Measurements from ENCODE around the gene RAB27A.

Gene RAB27A

DNA sequence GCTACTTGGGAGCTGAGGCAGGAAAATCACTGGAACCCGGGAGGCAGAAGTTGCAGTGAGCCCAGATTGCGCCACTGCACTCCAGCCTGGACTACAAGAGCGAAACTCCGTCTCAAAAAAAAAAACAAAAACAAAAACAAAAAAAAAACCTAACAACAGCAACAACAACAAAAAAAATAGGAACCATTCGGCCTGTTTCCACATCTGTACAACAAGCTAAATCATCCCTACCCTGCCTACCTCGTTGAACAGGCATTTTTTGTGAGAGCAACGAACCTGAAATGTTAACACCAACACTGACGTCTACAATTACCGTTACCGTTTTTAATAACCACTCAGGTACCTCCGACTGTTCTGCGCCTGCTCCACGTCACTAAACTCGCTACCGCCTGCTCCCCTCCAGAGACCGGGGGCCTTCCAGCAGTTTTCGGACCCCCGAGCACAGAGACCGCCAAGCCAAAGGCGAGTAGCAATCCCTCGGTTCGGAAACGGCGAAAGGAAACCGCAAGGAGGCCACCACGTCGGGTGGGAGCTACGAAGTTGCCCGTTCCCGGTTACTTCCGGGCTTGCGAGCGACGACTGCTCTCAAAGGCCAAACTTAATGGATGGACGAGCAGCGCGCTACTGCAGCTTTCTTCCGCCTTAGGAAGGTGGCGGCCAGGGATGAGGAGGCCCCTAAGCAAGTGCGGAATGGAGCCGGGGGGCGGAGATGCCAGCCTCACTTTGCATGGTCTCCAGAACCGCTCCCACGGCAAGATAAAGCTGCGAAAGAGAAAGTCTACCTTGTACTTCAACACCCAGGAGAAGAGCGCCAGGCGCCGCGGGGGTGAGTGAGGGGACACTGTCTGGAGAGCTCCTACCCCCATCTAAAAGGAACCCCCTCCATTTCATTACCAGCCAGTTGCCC lies 29.2 kb upstream of the RAB27A start, which contains the start of the genes PIGB and PIGBOS1 (continued):
- TF ChIP-seq MZF1 (tag by site-specific recombination; IDR thresholded peaks at IDR 0.05; ENCODE audit: borderline replicate concordance) (no peak), SP3 (tag by site-specific recombination; IDR thresholded peaks at IDR 0.05) (0 out of 2 replicates have a peak, but pooled peaks have one; percentile 23), ZNF76 (tag by site-specific recombination; IDR thresholded peaks at IDR 0.05; ENCODE audit: borderline replicate concordance, low read depth) (0 out of 2 replicates have a peak, but pooled peaks have one; percentile 21), ZNF629 (tag by site-specific recombination; IDR thresholded peaks at IDR 0.05) (peak; percentile 74), BCL11A (tag by site-specific recombination; IDR thresholded peaks at IDR 0.05; ENCODE audit: low read depth) (no peak), ZNF660 (tag by site-specific recombination; IDR thresholded peaks at IDR 0.05) (no peak; the same call in 1 of the 2 replicates), SCRT2 (tag by site-specific recombination; IDR thresholded peaks at IDR 0.05) (no peak), REPIN1 (tag by site-specific recombination; IDR thresholded peaks at IDR 0.05; ENCODE audit: low read depth) (peak; percentile 52; the same call in 1 of the 2 replicates), FEZF1 (tag by site-specific recombination; IDR thresholded peaks at IDR 0.05) (no peak), ZBTB20 (tag by site-specific recombination; IDR thresholded peaks at IDR 0.05) (peak; percentile 72; the same call in 1 of the 2 replicates), ZNF426 (tag by site-specific recombination; IDR thresholded peaks at IDR 0.05) (no peak), ZNF341 (tag by site-specific recombination; IDR thresholded peaks at IDR 0.05; ENCODE audit: low read depth) (peak; percentile 60; the same call in 1 of the 2 replicates), IKZF3 (tag by site-specific recombination; IDR thresholded peaks at IDR 0.05) (peak; percentile 64), ZNF174 (tag by site-specific recombination; IDR thresholded peaks at IDR 0.05) (no peak), SP7 (tag by site-specific recombination; IDR thresholded peaks at IDR 0.05) (peak; percentile 69), ZNF24 (tag by site-specific recombination; IDR thresholded peaks at IDR 0.05) (0 out of 2 replicates have a peak, but pooled peaks have one; percentile 23), TCF7L2 (IDR thresholded peaks at IDR 0.05; ENCODE audit: borderline replicate concordance, low read depth, low read length) (no peak), GFI1B (tag by site-specific recombination; IDR thresholded peaks at IDR 0.05) (no peak), TRIM28 (IDR thresholded peaks at IDR 0.05; ENCODE audit: borderline replicate concordance, low read length) (peak; percentile 52), ZSCAN16 (tag by site-specific recombination; IDR thresholded peaks at IDR 0.05) (0 out of 2 replicates have a peak, but pooled peaks have one; percentile 28)
- TF ChIP-seq, protein P1, sequence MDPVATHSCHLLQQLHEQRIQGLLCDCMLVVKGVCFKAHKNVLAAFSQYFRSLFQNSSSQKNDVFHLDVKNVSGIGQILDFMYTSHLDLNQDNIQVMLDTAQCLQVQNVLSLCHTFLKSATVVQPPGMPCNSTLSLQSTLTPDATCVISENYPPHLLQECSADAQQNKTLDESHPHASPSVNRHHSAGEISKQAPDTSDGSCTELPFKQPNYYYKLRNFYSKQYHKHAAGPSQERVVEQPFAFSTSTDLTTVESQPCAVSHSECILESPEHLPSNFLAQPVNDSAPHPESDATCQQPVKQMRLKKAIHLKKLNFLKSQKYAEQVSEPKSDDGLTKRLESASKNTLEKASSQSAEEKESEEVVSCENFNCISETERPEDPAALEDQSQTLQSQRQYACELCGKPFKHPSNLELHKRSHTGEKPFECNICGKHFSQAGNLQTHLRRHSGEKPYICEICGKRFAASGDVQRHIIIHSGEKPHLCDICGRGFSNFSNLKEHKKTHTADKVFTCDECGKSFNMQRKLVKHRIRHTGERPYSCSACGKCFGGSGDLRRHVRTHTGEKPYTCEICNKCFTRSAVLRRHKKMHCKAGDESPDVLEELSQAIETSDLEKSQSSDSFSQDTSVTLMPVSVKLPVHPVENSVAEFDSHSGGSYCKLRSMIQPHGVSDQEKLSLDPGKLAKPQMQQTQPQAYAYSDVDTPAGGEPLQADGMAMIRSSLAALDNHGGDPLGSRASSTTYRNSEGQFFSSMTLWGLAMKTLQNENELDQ (tag by site-specific recombination; IDR thresholded peaks at IDR 0.05; ENCODE audit: low read depth) = no peak
- TF ChIP-seq, protein P2, sequence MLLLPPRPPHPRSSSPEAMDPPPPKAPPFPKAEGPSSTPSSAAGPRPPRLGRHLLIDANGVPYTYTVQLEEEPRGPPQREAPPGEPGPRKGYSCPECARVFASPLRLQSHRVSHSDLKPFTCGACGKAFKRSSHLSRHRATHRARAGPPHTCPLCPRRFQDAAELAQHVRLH (tag by site-specific recombination; IDR thresholded peaks at IDR 0.05) = peak; percentile 72
- TF ChIP-seq, protein P3, sequence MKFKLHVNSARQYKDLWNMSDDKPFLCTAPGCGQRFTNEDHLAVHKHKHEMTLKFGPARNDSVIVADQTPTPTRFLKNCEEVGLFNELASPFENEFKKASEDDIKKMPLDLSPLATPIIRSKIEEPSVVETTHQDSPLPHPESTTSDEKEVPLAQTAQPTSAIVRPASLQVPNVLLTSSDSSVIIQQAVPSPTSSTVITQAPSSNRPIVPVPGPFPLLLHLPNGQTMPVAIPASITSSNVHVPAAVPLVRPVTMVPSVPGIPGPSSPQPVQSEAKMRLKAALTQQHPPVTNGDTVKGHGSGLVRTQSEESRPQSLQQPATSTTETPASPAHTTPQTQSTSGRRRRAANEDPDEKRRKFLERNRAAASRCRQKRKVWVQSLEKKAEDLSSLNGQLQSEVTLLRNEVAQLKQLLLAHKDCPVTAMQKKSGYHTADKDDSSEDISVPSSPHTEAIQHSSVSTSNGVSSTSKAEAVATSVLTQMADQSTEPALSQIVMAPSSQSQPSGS (tag by site-specific recombination; IDR thresholded peaks at IDR 0.05; ENCODE audit: low read depth) = 0 out of 2 replicates have a peak, but pooled peaks have one; percentile 4
- TF ChIP-seq, protein P4, sequence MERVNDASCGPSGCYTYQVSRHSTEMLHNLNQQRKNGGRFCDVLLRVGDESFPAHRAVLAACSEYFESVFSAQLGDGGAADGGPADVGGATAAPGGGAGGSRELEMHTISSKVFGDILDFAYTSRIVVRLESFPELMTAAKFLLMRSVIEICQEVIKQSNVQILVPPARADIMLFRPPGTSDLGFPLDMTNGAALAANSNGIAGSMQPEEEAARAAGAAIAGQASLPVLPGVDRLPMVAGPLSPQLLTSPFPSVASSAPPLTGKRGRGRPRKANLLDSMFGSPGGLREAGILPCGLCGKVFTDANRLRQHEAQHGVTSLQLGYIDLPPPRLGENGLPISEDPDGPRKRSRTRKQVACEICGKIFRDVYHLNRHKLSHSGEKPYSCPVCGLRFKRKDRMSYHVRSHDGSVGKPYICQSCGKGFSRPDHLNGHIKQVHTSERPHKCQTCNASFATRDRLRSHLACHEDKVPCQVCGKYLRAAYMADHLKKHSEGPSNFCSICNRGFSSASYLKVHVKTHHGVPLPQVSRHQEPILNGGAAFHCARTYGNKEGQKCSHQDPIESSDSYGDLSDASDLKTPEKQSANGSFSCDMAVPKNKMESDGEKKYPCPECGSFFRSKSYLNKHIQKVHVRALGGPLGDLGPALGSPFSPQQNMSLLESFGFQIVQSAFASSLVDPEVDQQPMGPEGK (tag by site-specific recombination; IDR thresholded peaks at IDR 0.05) = peak; percentile 66; the same call in 1 of the 2 replicates
- TF ChIP-seq, protein P5, sequence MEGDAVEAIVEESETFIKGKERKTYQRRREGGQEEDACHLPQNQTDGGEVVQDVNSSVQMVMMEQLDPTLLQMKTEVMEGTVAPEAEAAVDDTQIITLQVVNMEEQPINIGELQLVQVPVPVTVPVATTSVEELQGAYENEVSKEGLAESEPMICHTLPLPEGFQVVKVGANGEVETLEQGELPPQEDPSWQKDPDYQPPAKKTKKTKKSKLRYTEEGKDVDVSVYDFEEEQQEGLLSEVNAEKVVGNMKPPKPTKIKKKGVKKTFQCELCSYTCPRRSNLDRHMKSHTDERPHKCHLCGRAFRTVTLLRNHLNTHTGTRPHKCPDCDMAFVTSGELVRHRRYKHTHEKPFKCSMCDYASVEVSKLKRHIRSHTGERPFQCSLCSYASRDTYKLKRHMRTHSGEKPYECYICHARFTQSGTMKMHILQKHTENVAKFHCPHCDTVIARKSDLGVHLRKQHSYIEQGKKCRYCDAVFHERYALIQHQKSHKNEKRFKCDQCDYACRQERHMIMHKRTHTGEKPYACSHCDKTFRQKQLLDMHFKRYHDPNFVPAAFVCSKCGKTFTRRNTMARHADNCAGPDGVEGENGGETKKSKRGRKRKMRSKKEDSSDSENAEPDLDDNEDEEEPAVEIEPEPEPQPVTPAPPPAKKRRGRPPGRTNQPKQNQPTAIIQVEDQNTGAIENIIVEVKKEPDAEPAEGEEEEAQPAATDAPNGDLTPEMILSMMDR (tag by site-specific recombination; IDR thresholded peaks at IDR 0.05) = peak; percentile 14; the same call in 1 of the 2 replicates
- TF ChIP-seq, protein P6, sequence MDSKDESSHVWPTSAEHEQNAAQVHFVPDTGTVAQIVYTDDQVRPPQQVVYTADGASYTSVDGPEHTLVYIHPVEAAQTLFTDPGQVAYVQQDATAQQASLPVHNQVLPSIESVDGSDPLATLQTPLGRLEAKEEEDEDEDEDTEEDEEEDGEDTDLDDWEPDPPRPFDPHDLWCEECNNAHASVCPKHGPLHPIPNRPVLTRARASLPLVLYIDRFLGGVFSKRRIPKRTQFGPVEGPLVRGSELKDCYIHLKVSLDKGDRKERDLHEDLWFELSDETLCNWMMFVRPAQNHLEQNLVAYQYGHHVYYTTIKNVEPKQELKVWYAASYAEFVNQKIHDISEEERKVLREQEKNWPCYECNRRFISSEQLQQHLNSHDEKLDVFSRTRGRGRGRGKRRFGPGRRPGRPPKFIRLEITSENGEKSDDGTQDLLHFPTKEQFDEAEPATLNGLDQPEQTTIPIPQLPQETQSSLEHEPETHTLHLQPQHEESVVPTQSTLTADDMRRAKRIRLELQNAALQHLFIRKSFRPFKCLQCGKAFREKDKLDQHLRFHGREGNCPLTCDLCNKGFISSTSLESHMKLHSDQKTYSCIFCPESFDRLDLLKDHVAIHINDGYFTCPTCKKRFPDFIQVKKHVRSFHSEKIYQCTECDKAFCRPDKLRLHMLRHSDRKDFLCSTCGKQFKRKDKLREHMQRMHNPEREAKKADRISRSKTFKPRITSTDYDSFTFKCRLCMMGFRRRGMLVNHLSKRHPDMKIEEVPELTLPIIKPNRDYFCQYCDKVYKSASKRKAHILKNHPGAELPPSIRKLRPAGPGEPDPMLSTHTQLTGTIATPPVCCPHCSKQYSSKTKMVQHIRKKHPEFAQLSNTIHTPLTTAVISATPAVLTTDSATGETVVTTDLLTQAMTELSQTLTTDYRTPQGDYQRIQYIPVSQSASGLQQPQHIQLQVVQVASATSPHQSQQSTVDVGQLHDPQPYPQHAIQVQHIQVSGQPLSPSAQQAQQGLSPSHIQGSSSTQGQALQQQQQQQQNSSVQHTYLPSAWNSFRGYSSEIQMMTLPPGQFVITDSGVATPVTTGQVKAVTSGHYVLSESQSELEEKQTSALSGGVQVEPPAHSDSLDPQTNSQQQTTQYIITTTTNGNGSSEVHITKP (tag by site-specific recombination; IDR thresholded peaks at IDR 0.05) = peak; percentile 93
